GM12874 (cell line): ENCODE measurements around the gene IL23A.

Experiments
- CTCF ChIP-seq: IDR thresholded peaks from 2 replicates; pipeline ENCODE4 v1.5.1; 2011; ENCODE audit warnings: low read depth, mild to moderate bottlenecking, control low read depth, low read length, moderate library complexity; ENCODE audit not compliant: insufficient read depth

The IL23A gene

GRCh38 chr12:56332512-56333196 is 6.0 kb upstream of the IL23A start:
- no peak for TF ChIP-seq CTCF

GRCh38 chr12:56333197-56333678 is 5.4 kb upstream of the IL23A start:
- no peak for TF ChIP-seq CTCF

- peak; percentile 51 for TF ChIP-seq CTCF
Observed at GRCh38 chr12:56333679-56334489, 4.8 kb upstream of the IL23A start, which contains the start of gene PAN2. TSS of gene PAN2 (minus strand) at chr12:56334000. CDS start at chr12:56333094, 906 bp downstream.

GRCh38 chr12:56334490-56334793 is 4.2 kb upstream of the IL23A start:
- TF ChIP-seq CTCF = no peak

GRCh38 chr12:56336361-56337167 is 2.1 kb upstream of the IL23A start:
- no peak for TF ChIP-seq CTCF

- no peak for TF ChIP-seq CTCF
Observed at GRCh38 chr12:56337753-56338251, 882 bp upstream of the IL23A start.

- no peak for TF ChIP-seq CTCF
Observed at GRCh38 chr12:56339158-56339422, 406 bp downstream of the IL23A start.
